Naive B cell (primary cell): ENCODE results near the gene BRD8. TPM values are rescaled to one million over a fixed set of nuclear protein-coding genes. Genes with fewer than 3 reads are reported as not detected.
A peak's percentile ranks its signal among the peaks of the same experiment; 100 is the strongest.

ENCODE experiments used
- ATAC-seq, 2 donors: fragments of 150-1000 bp; cut with Tn5 transposase; 2 replicates each; pipeline ENCODE4 v1.10.0; 2021; ENCODE audit warnings: low read depth in 2 of 2, mild to moderate bottlenecking in 2 of 2, moderate library complexity in 2 of 2
- DNase-seq: peaks from one replicate; pipeline ENCODE4 v3.0.0; 2022
- H3K27ac Mint-ChIP-seq, 6 donors: one replicate each; pipeline ENCODE4 v1.8.0; 2020 to 2022; ENCODE audit warnings: mild to moderate bottlenecking in 6 of 6, mixed read lengths in 6 of 6, moderate library complexity in 5 of 6, inconsistent platforms in 2 of 6
- H3K27me3 Mint-ChIP-seq, 3 donors: one replicate each; pipeline ENCODE4 v1.8.0; 2021 to 2022; ENCODE audit warnings: mixed read lengths in 3 of 3, mild to moderate bottlenecking in 1 of 3
- H3K36me3 Mint-ChIP-seq, 2 donors: one replicate each; pipeline ENCODE4 v1.8.0; 2020 to 2022; ENCODE audit warnings: mixed read lengths in 2 of 2, inconsistent platforms in 1 of 2, mild to moderate bottlenecking in 1 of 2
- H3K4me1 Mint-ChIP-seq, 3 donors: one replicate each; pipeline ENCODE4 v1.8.0; 2020 to 2022; ENCODE audit warnings: mixed read lengths in 3 of 3, inconsistent platforms in 1 of 3, mild to moderate bottlenecking in 1 of 3, moderate library complexity in 1 of 3
- H3K4me3 Mint-ChIP-seq, 8 donors: one replicate each; pipeline ENCODE4 v1.8.0; 2020 to 2022; ENCODE audit warnings: mild to moderate bottlenecking in 8 of 8, mixed read lengths in 8 of 8, moderate library complexity in 8 of 8, inconsistent platforms in 2 of 8
- H3K9me3 Mint-ChIP-seq, 7 donors: one replicate each; pipeline ENCODE4 v1.8.0; 2020 to 2022; ENCODE audit warnings: mixed read lengths in 7 of 7, mild to moderate bottlenecking in 5 of 7, inconsistent platforms in 2 of 7, moderate library complexity in 1 of 7
- polyA plus RNA-seq, 6 donors: library from polyadenylated mRNA; unstranded; fragments of 300-500 nt; fragmentation: Illumina TruSeq; gene quantifications; one replicate each; pipeline ENCODE4 v1.2.3, GENCODE V29; 2021; ENCODE audit warnings: low read depth in 6 of 6

The BRD8 gene
- polyA plus RNA-seq, 6 donors from 2014 or later: 11.2 to 38.2 (median 26.2) TPM

DNA sequence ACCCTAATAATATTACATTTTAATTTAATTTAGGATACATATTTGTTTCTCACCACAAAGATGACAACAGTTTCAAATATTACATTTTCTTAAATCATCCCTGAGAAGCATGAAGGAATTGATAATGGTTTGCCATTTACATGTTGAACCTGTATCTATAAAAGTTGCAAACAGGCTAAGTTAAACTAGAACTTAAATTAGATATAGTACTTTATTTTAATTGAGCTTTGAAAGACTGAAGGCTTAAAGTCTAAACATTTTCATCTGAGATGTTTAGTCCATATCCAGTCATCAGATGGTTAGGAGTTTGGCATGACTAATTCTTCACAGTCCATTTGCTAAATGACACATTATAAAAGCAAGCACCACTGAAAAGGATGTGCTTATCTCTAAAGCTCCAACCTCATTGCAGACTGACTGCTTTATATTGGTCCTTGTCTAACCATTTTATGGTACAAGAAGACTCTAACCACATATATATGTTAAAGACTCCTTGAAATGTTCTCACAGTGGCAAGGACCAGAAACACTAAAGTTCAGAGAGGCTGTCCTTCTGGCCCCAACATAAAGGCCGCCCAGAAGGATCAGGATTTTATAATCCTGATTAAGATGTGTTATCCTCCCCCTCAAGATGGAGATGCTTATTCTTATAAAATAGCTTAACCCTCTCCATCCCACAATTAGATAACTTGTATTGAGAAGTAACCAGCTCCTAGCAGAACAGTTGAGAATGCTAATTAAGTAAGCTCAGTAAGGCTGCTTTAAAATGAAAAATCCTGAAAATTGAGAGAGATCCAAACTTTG lies 68.8 kb downstream of the BRD8 start:
- no peaks in the 10 kb centered on the region for H3K9me3 Mint-ChIP-seq
- ATAC-seq (no peak), DNase-seq (no peak)
- no peaks in the 10 kb centered on the region for H3K4me1 Mint-ChIP-seq
- H3K36me3 Mint-ChIP-seq: no peaks in the 10 kb centered on the region
- H3K27me3 Mint-ChIP-seq: peaks cover 5 to 25% (median 10%) of the 10 kb centered on the region in 3 donors
- no peak overlapping the region for H3K4me3 Mint-ChIP-seq
- no peak overlapping the region for H3K27ac Mint-ChIP-seq

GRCh38 chr5:138107213-138107612 lies 71.2 kb downstream of the BRD8 start:
- DNase-seq (no peak), ATAC-seq (no peak)
- Mint-ChIP-seq H3K4me3 (no peak overlapping the region), H3K4me1 (peaks cover 8 to 17% (median 10%) of the 10 kb centered on the region in 3 donors), H3K36me3 (no peaks in the 10 kb centered on the region), H3K27me3 (peaks cover 5 to 17% (median 10%) of the 10 kb centered on the region in 3 donors), H3K9me3 (no peaks in the 10 kb centered on the region), H3K27ac (no peak overlapping the region)

DNA sequence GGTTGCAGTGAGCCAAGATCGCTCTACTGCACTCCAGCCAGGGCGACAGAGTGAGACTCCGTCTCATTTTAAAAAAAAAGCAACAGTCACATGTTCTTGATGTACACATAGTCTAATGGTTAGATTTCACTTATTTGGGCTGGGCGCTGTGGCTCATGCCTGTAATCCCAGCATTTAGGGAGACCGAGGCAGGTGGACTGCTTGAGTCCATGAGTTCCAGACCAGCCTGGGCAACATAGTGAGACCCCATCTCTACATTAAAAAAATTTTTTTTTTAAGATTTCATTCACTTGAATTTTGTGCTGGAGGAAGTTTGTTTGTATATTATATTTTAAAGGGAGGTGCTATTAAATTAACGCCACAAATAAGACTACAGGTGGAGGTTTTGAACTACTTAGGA lies 72.7 kb downstream of the BRD8 start:
- Mint-ChIP-seq H3K4me1 (peaks cover 17 to 25% (median 23%) of the 10 kb centered on the region in 3 donors), H3K36me3 (no peaks in the 10 kb centered on the region), H3K4me3 (no peak overlapping the region), H3K9me3 (no peaks in the 10 kb centered on the region), H3K27me3 (peaks cover 5 to 11% (median 5%) of the 10 kb centered on the region in 3 donors), H3K27ac (peak overlapping the region in 2 of 6 donors; percentile 10 to 39)
- ATAC-seq (no peak), DNase-seq (no peak)

DNA sequence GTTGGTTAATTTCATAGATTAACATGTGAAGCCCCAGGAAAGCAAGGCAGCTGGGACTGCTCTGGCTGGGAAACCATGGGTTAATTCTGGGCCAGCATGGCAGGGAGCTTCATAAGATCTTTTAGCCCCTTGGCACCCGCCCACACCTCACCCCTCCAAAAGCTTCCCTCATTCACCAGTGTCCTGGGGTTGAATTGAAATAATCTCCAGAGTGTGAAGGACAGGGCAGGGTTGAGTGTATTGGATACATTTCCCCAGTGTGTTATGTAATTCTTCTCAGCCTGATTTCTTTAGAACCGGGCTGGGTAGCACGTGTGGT lies 75.2 kb downstream of the BRD8 start:
- ATAC-seq (peak in 1 of 2 donors; percentile 13), DNase-seq (no peak)
- Mint-ChIP-seq H3K36me3 (no peaks in the 10 kb centered on the region), H3K4me1 (peaks cover 17 to 25% (median 23%) of the 10 kb centered on the region in 3 donors), H3K9me3 (peaks cover 0 to 2% (median 0%) of the 10 kb centered on the region in 7 donors), H3K27ac (peak overlapping the region in 2 of 6 donors; percentile 50 to 57), H3K4me3 (peak overlapping the region in 1 of 8 donors; percentile 78), H3K27me3 (peaks cover 9 to 15% (median 9%) of the 10 kb centered on the region in 3 donors)

GRCh38 chr5:138102454-138103318 lies 75.7 kb downstream of the BRD8 start:
- Mint-ChIP-seq H3K9me3 (peaks cover 0 to 2% (median 0%) of the 10 kb centered on the region in 7 donors), H3K27me3 (peaks cover 9 to 15% (median 11%) of the 10 kb centered on the region in 3 donors), H3K4me3 (peak overlapping the region in 5 of 8 donors; percentile 16 to 78 (median 45)), H3K36me3 (no peaks in the 10 kb centered on the region), H3K4me1 (peaks cover 17 to 25% (median 23%) of the 10 kb centered on the region in 3 donors), H3K27ac (peak overlapping the region in 5 of 6 donors; percentile 29 to 88 (median 50))
- ATAC-seq (peak; percentile 99), DNase-seq (peak; percentile 59)

DNA sequence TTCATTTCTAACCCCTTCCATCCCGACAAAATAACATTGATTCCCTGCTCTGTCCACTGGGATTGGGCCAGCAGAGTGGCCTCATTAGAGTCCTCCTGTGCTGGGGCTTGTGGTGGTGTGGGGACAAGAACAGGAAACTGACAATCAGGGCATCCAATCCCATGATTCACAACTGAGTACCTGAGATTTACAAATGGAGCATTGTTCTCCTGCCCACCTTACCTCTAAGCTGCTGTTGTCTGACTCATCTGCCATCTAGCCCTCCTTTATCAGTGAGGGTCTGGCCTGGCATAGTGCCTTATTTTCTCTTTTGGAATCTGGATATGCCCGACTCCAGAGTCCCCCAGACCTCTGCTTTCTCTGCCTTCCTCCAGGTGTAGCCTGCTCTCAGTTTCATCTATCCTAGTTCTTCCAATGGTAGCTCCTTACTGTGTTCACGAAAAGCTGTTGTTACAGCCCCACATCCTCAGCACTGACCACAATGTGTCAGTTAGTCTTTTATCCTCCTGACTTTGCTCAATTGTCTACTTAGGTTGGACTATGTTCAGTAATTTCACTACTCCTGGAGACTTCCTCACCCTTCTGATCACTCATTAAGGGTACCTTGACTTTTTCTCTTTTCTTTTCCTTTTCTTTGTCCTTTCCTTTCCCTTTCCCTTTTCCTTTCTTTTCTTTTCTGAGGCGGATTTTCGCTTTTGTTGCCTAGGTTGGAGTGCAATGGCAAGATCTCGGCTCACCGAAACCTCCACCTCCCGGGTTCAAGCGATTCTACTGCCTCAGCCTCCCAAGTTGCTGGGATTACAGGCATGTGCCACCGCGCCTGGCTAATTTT lies 81.2 kb downstream of the BRD8 start:
- Mint-ChIP-seq H3K4me1 (peaks cover 6 to 15% (median 8%) of the 10 kb centered on the region in 3 donors), H3K27ac (no peak overlapping the region), H3K27me3 (peaks cover 9 to 21% (median 18%) of the 10 kb centered on the region in 3 donors), H3K4me3 (no peak overlapping the region), H3K36me3 (no peaks in the 10 kb centered on the region), H3K9me3 (peaks cover 0 to 2% (median 0%) of the 10 kb centered on the region in 7 donors)
- ATAC-seq (no peak), DNase-seq (no peak)

DNA sequence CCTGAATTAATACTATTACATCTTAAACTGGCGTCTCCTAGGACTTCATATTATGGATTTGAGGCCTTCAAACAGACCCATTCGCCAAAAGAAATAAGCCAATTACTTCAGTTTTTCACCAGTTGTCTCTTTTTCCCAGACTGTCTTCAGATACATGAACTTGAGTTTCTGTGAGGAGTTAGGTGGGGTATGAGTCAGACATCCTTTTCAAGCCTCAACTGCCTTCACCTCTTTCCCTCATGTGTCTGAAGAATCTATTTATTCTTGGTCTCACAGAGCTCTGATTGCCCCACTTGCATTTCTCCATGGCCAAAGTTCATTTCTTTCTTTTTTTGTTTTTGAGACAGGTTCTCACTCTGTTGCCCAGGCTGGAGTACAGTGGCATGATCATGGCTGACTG lies 82.1 kb downstream of the BRD8 start:
- ATAC-seq (no peak), DNase-seq (no peak)
- no peaks in the 10 kb centered on the region for H3K36me3 Mint-ChIP-seq
- H3K27ac Mint-ChIP-seq: no peak overlapping the region
- H3K4me1 Mint-ChIP-seq: peaks cover 3 to 7% (median 4%) of the 10 kb centered on the region in 3 donors
- no peak overlapping the region for H3K4me3 Mint-ChIP-seq
- peaks cover 9 to 21% (median 18%) of the 10 kb centered on the region in 3 donors for H3K27me3 Mint-ChIP-seq
- peaks cover 0 to 2% (median 0%) of the 10 kb centered on the region in 7 donors for H3K9me3 Mint-ChIP-seq

DNA sequence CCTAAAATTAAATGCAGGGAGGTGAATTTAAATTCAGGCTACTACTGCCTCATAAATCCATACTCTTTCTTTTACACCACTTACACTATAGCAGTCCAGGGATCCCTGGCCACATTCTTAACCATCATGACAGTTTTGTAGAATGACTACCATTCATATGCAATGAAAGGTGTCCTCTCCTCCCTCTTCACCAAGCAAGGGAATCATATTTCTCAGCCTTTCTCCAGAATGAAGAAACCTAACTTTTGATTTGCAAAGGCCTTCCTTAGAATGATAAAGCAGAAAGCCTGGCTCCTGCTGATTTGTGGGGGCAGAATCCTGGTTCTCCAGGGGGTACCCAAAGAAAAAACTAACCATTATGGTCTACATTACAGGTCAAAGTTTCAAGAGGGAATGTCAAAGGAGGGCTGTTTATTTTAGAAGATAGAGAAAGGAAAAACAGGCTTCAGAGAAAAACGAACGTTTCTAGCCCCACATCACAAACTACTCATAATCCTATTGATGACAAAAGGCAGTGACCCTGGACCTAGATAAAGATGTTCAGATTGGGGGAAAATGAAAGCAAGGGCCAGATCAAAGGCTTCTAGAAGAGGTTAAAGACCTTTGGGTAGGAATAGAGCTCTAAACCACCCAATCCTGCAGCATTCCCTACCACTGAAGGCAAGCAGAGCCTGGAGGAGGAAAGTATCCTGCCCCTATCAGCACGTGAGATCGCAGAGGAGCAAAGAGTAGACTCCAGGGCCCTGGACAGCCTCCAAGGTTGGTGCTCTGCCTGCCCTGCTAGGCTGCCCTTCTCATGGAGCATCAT lies 83.1 kb downstream of the BRD8 start:
- peaks cover 12 to 21% (median 18%) of the 10 kb centered on the region in 3 donors for H3K27me3 Mint-ChIP-seq
- H3K9me3 Mint-ChIP-seq: peaks cover 0 to 2% (median 0%) of the 10 kb centered on the region in 7 donors
- H3K4me1 Mint-ChIP-seq: no peaks in the 10 kb centered on the region
- no peak overlapping the region for H3K4me3 Mint-ChIP-seq
- no peaks in the 10 kb centered on the region for H3K36me3 Mint-ChIP-seq
- no peak for ATAC-seq
- no peak overlapping the region for H3K27ac Mint-ChIP-seq
- DNase-seq: no peak

- no peak for DNase-seq
- Mint-ChIP-seq H3K27me3 (peaks cover 4 to 11% (median 8%) of the 10 kb centered on the region in 3 donors), H3K9me3 (no peaks in the 10 kb centered on the region), H3K4me3 (no peak overlapping the region), H3K36me3 (no peaks in the 10 kb centered on the region), H3K27ac (no peak overlapping the region), H3K4me1 (no peaks in the 10 kb centered on the region)
- ATAC-seq: no peak
Observed at GRCh38 chr5:138093036-138093435, 85.4 kb downstream of the BRD8 start.

GRCh38 chr5:138092301-138092700 lies 86.1 kb downstream of the BRD8 start:
- no peak for DNase-seq
- Mint-ChIP-seq H3K27ac (no peak overlapping the region), H3K4me3 (no peak overlapping the region), H3K4me1 (no peaks in the 10 kb centered on the region), H3K27me3 (peaks cover 3 to 6% (median 4%) of the 10 kb centered on the region in 3 donors), H3K36me3 (no peaks in the 10 kb centered on the region), H3K9me3 (no peaks in the 10 kb centered on the region)
- no peak for ATAC-seq

DNA sequence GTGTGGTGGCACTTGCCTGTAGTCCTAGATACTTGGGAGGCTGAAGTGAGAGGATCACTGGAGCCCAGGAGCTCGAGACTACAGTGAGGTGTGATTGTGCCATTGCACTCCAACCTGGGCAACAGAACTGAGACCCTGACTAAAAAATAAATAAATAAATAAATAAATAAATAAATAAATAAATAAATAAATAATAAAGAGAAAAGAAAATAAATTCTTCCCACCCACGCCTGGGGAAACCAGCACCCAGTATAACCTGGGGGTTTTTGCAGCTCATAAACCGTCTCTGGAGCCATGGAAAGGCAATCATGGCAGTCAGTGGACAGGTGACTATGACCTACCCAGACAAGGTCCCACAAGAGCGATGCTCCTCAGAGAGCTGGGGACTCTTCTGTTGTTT lies 86.7 kb downstream of the BRD8 start:
- Mint-ChIP-seq H3K27me3 (peaks cover 0 to 4% (median 0%) of the 10 kb centered on the region in 3 donors), H3K36me3 (no peaks in the 10 kb centered on the region), H3K4me3 (no peak overlapping the region), H3K27ac (no peak overlapping the region), H3K9me3 (no peaks in the 10 kb centered on the region), H3K4me1 (no peaks in the 10 kb centered on the region)
- ATAC-seq (no peak), DNase-seq (no peak)
